Endothelial cell of umbilical vein (primary cell): Measurements from ENCODE around the gene ERGIC1. TPM values are rescaled to one million over a fixed set of nuclear protein-coding genes. Genes with fewer than 3 reads are reported as not detected.

Experiments used
- BruUV-seq: library from RNA; stranded (reverse); fragments of 400-500 nt; replicated peaks from 2 replicates; lab custom pipeline; 2021; lab: Mats Ljungman, UMichigan
- CTCF ChIA-PET: fragments of 300-600, 350-600 bp; sonication (Branson Sonifier 250); formaldehyde crosslinking; loops from one replicate; lab custom pipeline; 2021; ENCODE audit warnings: antibody characterized with exemption, inconsistent platforms; lab: Charles Lee
- POLR2A ChIA-PET: fragments of 300-600, 350-600 bp; sonication (Branson Sonifier 250); formaldehyde crosslinking; loops from one replicate; lab custom pipeline; 2021; ENCODE audit warnings: antibody characterized with exemption, inconsistent platforms; lab: Charles Lee
- DNase-seq: peaks from one replicate; pipeline ENCODE4 v3.0.0-alpha.2; 2011; ENCODE audit warnings: low read depth, low spot score
- FAIRE-seq: peaks from 2 replicates; lab custom pipeline; 2011; peaks lifted over from hg19 to GRCh38; lab: Jason Lieb, UNC
- H2AFZ ChIP-seq: 2 replicates; pipeline ENCODE4 v1.6.0; 2012; ENCODE audit warnings: low read depth, low read length, control low read depth, inconsistent platforms
- H3K27ac ChIP-seq: 2 replicates; pipeline ENCODE4 v1.5.1; 2011; ENCODE audit warnings: low read depth, mild to moderate bottlenecking, control low read depth, low read length, moderate library complexity; ENCODE audit not compliant: insufficient read depth
- H3K27me3 ChIP-seq, 2 experiments: 2 replicates each; pipeline versions ENCODE4 v1.6.0 to v1.6.1; 2011; ENCODE audit warnings: low read length in 2 of 2, mixed read lengths in 1 of 2; ENCODE audit not compliant: control insufficient read depth in 2 of 2, insufficient read depth in 2 of 2
- H3K36me3 ChIP-seq, 2 experiments: 2 replicates in 1 of 2; 3 replicates in 1 of 2; pipeline ENCODE4 v1.5.1; 2011; ENCODE audit warnings: low read length in 2 of 2, mild to moderate bottlenecking in 1 of 2, moderate library complexity in 1 of 2; ENCODE audit not compliant: control insufficient read depth in 2 of 2, insufficient read depth in 2 of 2; ENCODE audit errors: extremely low read depth in 1 of 2
- H3K4me1 ChIP-seq: 3 replicates; pipeline ENCODE4 v1.5.1; 2011; ENCODE audit warnings: mild to moderate bottlenecking, low read length; ENCODE audit not compliant: control insufficient read depth, insufficient read depth; ENCODE audit errors: extremely low read depth
- H3K4me2 ChIP-seq: 2 replicates; pipeline ENCODE4 v1.6.1; 2011; ENCODE audit warnings: low read length, control low read depth, mixed read lengths; ENCODE audit not compliant: insufficient read depth
- H3K4me3 ChIP-seq, 3 experiments: fragments of 200-600 bp in 1 of 3; sonication (generic), shearing (Covaris generic) in 1 of 3; replicated peaks in 1 of 3; 2 replicates each; pipeline ENCODE4 v1.5.1; 2011 to 2016; ENCODE audit warnings: control low read depth in 3 of 3, low read length in 3 of 3, mild to moderate bottlenecking in 2 of 3, inconsistent platforms in 1 of 3, low read depth in 1 of 3, moderate library complexity in 1 of 3; ENCODE audit not compliant: insufficient read depth in 1 of 3
- H3K79me2 ChIP-seq: 2 replicates; pipeline ENCODE4 v1.6.0; 2012; ENCODE audit warnings: low read length, inconsistent platforms; ENCODE audit not compliant: control insufficient read depth, insufficient read depth
- H3K9ac ChIP-seq: replicated peaks from 2 replicates; pipeline ENCODE3; 2011; ENCODE audit warnings: low read length, control low read depth; ENCODE audit not compliant: insufficient read depth; ENCODE audit errors: extremely low read depth
- H3K9me1 ChIP-seq: replicated peaks from 3 replicates; pipeline ENCODE4 v1.6.0; 2011; ENCODE audit warnings: mild to moderate bottlenecking, low read length; ENCODE audit not compliant: control insufficient read depth, insufficient read depth; ENCODE audit errors: extremely low read depth
- H3K9me3 ChIP-seq: replicated peaks from 2 replicates; pipeline ENCODE4 v1.5.1; 2012; ENCODE audit warnings: low read length, inconsistent platforms; ENCODE audit not compliant: control insufficient read depth, insufficient read depth
- H4K20me1 ChIP-seq: replicated peaks from 2 replicates; pipeline ENCODE3; 2011; ENCODE audit warnings: mild to moderate bottlenecking, low read length; ENCODE audit not compliant: control insufficient read depth, insufficient read depth; ENCODE audit errors: extremely low read depth
- CTCF ChIP-seq, 2 donors: IDR thresholded peaks; 1 replicate in 1 of 2; 2 replicates in 1 of 2; pipeline ENCODE4 v1.5.1; 2011; ENCODE audit warnings: low read length in 2 of 2, mild to moderate bottlenecking in 2 of 2, moderate library complexity in 2 of 2, control low read depth in 1 of 2, inconsistent platforms in 1 of 2, low read depth in 1 of 2; ENCODE audit not compliant: insufficient read depth in 1 of 2; ENCODE audit errors: extremely low read depth in 1 of 2
- EZH2 ChIP-seq: IDR thresholded peaks from 2 replicates; pipeline ENCODE4 v1.6.1; 2012; ENCODE audit warnings: borderline replicate concordance, low read depth, mild to moderate bottlenecking, moderate library complexity, low read length, inconsistent platforms; ENCODE audit not compliant: severe bottlenecking
- FOS ChIP-seq: IDR thresholded peaks from 2 replicates; pipeline ENCODE4 v1.6.1; 2011; ENCODE audit warnings: mild to moderate bottlenecking, low read length, moderate library complexity, borderline replicate concordance; ENCODE audit not compliant: insufficient read depth
- GATA2 ChIP-seq: IDR thresholded peaks from 2 replicates; pipeline ENCODE4 v1.7.0; 2011; ENCODE audit warnings: low read depth, mild to moderate bottlenecking, moderate library complexity, mixed read lengths, low read length; ENCODE audit not compliant: insufficient read length, insufficient read depth
- JUN ChIP-seq: IDR thresholded peaks from 2 replicates; pipeline ENCODE4 v1.6.1; 2011; ENCODE audit warnings: borderline replicate concordance, low read depth; ENCODE audit not compliant: insufficient read length, insufficient read depth
- MAX ChIP-seq: IDR thresholded peaks from 2 replicates; pipeline ENCODE4 v1.6.1; 2011; ENCODE audit not compliant: insufficient read depth, insufficient read length
- MYC ChIP-seq: IDR thresholded peaks from one replicate; pipeline ENCODE4 v1.6.1; 2011; ENCODE audit warnings: mild to moderate bottlenecking, low read depth, low read length
- POLR2A ChIP-seq: IDR thresholded peaks from 2 replicates; pipeline ENCODE4 v1.6.1; 2012; ENCODE audit warnings: low read depth, mild to moderate bottlenecking, control low read depth, low read length
- POLR2AphosphoS5 ChIP-seq: IDR thresholded peaks from 2 replicates; pipeline ENCODE4 v1.6.1; 2012; ENCODE audit warnings: low read depth, mild to moderate bottlenecking, control low read depth, low read length, moderate library complexity; ENCODE audit not compliant: insufficient read depth
- dilution Hi-C: fragments of 300-500 bp; cut with MboI; formaldehyde crosslinking; loops from one replicate; pipeline ENCODE4 v1.15.0; 2019; ENCODE audit warnings: low sequenced_read_pairs; ENCODE audit not compliant: extremely low pct_ligation_motif_present
- intact Hi-C: fragments of 100-400 bp; cut with micrococcal nuclease; formaldehyde crosslinking; loops from one replicate; pipeline ENCODE4 v1.10.0; 2022
- polyA plus RNA-seq, 4 experiments: library from polyadenylated mRNA; depleted of rRNA in 3 of 4; stranded (reverse) in 3 of 4; unstranded in 1 of 4; fragments of >200 nt; gene quantifications; 2 replicates each; pipeline versions ENCODE4 v1.2.1 to v1.2.3, GENCODE V29; 2011 to 2012; ENCODE audit warnings: missing spikeins in 1 of 4
- total RNA-seq: library from RNA; stranded (reverse); gene quantifications from 2 replicates; pipeline ENCODE4 v1.2.3, GENCODE V29; 2021

ERGIC1 gene
- total and polyA plus RNA-seq, 2 donors (not counting 3 experiments of a cell fraction or from before 2014, with no cell fraction given): 105 to 109 TPM

DNA sequence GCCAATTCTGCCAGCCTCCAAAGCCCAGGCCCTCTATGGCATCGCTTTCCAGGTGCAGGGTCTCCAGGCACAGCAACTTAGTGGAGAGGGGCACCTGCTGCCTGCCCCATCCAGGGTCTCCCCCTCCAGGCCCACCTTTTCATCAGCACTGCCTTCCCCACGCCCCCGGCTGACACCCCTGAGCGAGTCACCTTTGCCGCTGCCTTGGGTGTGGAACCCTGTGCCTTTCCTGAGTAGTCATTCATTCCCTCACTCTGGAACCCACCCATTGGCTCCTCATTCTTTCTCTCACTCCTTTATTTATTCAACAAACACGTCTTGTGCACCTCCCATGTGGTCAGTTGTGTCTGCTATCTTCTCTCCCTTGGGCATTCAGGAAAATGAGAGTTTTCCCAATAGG is 110.7 kb downstream of the ERGIC1 start:
- FAIRE-seq: no peak
- ChIA-PET POLR2A (no interaction called here), CTCF (interaction anchor here (3.8 kb wide), 1 partner anchor 13 kb away, joined by 13 read pairs; no protein-coding TSS in a partner anchor)
- H3K27me3 ChIP-seq: no peaks in the 10 kb centered on the region
- no peak for DNase-seq
- no peak overlapping the region for H2AFZ ChIP-seq
- no peak overlapping the region for H3K4me2 ChIP-seq
- peaks cover 0 to 9% of the 10 kb centered on the region in 2 experiments for H3K36me3 ChIP-seq
- H3K79me2 ChIP-seq: no peaks in the 10 kb centered on the region
- no peaks in the 10 kb centered on the region for H3K9me3 ChIP-seq
- H3K4me3 ChIP-seq: no peak overlapping the region
- no peaks in the 10 kb centered on the region for H4K20me1 ChIP-seq
- H3K27ac ChIP-seq: no peak overlapping the region
- H3K9me1 ChIP-seq: no peaks in the 10 kb centered on the region
- dilution Hi-C loops: no loop called here
- TF ChIP-seq CTCF (IDR thresholded peaks at IDR 0.05; ENCODE audit: extremely low read depth in 1 of 2, insufficient read depth in 1 of 2, low read depth in 1 of 2, low read length in 2 of 2) (no peak), FOS (no peak), POLR2A (no peak)
- peaks cover 14% of the 10 kb centered on the region for H3K4me1 ChIP-seq
- BruUV-seq: no TSS peak
- H3K9ac ChIP-seq: no peak overlapping the region
- intact Hi-C loops: no loop called here

DNA sequence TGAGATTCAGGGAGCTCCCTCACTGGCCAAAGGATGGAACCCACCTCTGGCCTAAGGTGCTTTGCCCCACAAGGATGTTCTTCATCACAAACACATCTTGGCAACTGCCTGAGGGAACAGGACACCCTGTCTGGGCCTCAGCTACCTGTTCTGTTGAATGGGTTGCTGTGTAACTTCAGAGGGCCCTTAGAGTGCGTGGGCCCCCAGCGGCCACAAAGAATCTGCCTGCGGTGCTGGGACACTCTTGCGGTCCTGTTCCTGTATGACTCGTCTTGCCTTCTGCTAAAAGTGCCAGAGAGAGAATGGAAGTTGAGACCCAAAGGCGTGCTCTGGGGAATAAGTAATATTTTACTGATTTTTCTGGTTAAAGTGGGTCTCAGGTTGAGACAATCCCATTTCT is 111.1 kb downstream of the ERGIC1 start:
- H3K4me3 ChIP-seq: no peak overlapping the region
- H4K20me1 ChIP-seq: no peaks in the 10 kb centered on the region
- intact Hi-C loops: no loop called here
- BruUV-seq: no TSS peak
- CTCF ChIA-PET: interaction anchor here (3.8 kb wide), 1 partner anchor 13 kb away, joined by 13 read pairs; no protein-coding TSS in a partner anchor
- H3K27ac ChIP-seq: no peak overlapping the region
- DNase-seq (no peak), FAIRE-seq (no peak)
- no peaks in the 10 kb centered on the region for H3K9me3 ChIP-seq
- H3K9me1 ChIP-seq: no peaks in the 10 kb centered on the region
- dilution Hi-C loops: no loop called here
- H3K27me3 ChIP-seq: no peaks in the 10 kb centered on the region
- H3K9ac ChIP-seq: no peak overlapping the region
- TF ChIP-seq FOS: no peak
- TF ChIP-seq MAX: no peak
- no peak for TF ChIP-seq POLR2A
- TF ChIP-seq JUN: no peak
- TF ChIP-seq MYC: no peak
- no peak for TF ChIP-seq CTCF (IDR thresholded peaks at IDR 0.05; ENCODE audit: extremely low read depth in 1 of 2, insufficient read depth in 1 of 2, low read depth in 1 of 2, low read length in 2 of 2)
- no peak for TF ChIP-seq POLR2AphosphoS5
- no peak for TF ChIP-seq GATA2
- no peak for TF ChIP-seq EZH2
- peaks cover 0 to 7% of the 10 kb centered on the region in 2 experiments for H3K36me3 ChIP-seq
- POLR2A ChIA-PET: no interaction called here
- peaks cover 14% of the 10 kb centered on the region for H3K4me1 ChIP-seq
- H3K4me2 ChIP-seq: no peak overlapping the region
- H2AFZ ChIP-seq: no peak overlapping the region
- no peaks in the 10 kb centered on the region for H3K79me2 ChIP-seq
